ENCODE measurements around the gene HLA-C. TPM values are rescaled to one million over a fixed set of nuclear protein-coding genes. Genes with fewer than 3 reads are reported as not detected.
A peak's percentile ranks its signal among the peaks of the same experiment; 100 is the strongest.

The HLA-C gene
- total RNA-seq = 100 to 1,000 TPM; 206 to 531 (median 257) TPM

GRCh38 chr6:31271641-31272357 lies at the start of gene HLA-C:
Gene HLA-C, minus strand, starts transcription at chr6:31272092. Its CDS starts 21 bp downstream, at chr6:31272071.
- Histone ChIP-seq H3K4me3 (peak within 1 kb of the TSS; percentile 74 to 96), H3K4me1 (peaks cover 0 to 4% (median 3%) of the 10 kb centered on the region in 3 donors), H3K27me3 (no peaks in the 10 kb centered on the region), H3K27ac (peak within 1 kb of the TSS; percentile 83 to 99 (median 95)), H3K36me3 (peaks cover 0 to 13% of the 10 kb centered on the region in 2 donors), H3K9me3 (no peaks in the 10 kb centered on the region)
- TF ChIP-seq, protein P1, sequence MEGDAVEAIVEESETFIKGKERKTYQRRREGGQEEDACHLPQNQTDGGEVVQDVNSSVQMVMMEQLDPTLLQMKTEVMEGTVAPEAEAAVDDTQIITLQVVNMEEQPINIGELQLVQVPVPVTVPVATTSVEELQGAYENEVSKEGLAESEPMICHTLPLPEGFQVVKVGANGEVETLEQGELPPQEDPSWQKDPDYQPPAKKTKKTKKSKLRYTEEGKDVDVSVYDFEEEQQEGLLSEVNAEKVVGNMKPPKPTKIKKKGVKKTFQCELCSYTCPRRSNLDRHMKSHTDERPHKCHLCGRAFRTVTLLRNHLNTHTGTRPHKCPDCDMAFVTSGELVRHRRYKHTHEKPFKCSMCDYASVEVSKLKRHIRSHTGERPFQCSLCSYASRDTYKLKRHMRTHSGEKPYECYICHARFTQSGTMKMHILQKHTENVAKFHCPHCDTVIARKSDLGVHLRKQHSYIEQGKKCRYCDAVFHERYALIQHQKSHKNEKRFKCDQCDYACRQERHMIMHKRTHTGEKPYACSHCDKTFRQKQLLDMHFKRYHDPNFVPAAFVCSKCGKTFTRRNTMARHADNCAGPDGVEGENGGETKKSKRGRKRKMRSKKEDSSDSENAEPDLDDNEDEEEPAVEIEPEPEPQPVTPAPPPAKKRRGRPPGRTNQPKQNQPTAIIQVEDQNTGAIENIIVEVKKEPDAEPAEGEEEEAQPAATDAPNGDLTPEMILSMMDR (IDR thresholded peaks at IDR 0.05) = peak in 2 of 4 experiments; percentile 9 to 14
- TF ChIP-seq POLR2AphosphoS5 (IDR thresholded peaks at IDR 0.05) = no peak
- peak; percentile 40 to 91 for TF ChIP-seq POLR2A (IDR thresholded peaks at IDR 0.05)
- WGBS, 2 donors (ENCODE audit: low coverage in 1 of 2) = 0% methylated on average over 17 of the region's 62 CpGs; no CpG with 5 or more reads in 1 of the 2 donors
- ATAC-seq = peak; percentile 99

DNA sequence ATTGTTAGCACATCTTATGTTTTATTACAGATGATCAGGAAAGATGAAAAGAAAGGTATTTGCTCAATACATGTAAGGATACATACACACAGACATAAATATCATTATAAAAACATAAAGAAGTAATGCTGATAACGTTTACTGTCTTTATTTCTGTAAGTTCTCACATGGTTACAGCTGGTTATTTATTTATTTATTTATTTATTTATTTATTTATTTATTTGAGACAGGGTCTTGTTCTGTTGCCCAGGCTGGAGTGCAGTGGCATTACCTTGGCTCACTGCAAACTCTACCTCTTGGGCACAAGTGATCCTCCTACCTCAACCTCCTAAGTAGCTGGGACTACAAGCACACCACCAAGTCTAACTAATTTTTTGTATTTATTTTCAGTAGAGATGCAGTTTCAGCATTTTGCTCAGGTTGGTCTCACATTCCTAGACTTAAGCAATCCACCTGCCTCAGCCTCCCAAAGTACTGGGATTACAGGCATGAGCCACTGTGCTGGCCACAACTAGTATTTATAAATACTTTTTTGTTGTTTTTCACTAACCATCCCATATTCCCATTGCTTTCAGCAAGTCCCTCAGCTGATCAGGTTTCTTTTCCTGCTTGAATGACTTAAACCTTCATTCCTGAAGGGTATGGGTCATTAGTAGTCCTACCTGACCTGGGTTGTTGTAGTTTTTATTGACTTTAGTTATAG lies 49.3 kb upstream of the HLA-C start:
- Histone ChIP-seq H3K36me3 (no peaks in the 10 kb centered on the region), H3K4me1 (no peaks in the 10 kb centered on the region), H3K27ac (no peak overlapping the region), H3K9me3 (no peaks in the 10 kb centered on the region), H3K27me3 (no peaks in the 10 kb centered on the region), H3K4me3 (no peak overlapping the region)
- TF ChIP-seq POLR2A (IDR thresholded peaks at IDR 0.05) (no peak), POLR2AphosphoS5 (IDR thresholded peaks at IDR 0.05) (no peak), EP300 (IDR thresholded peaks at IDR 0.05) (no peak)
- TF ChIP-seq, protein P1 (IDR thresholded peaks at IDR 0.05) = no peak
- no peak for ATAC-seq
- WGBS, 2 donors (ENCODE audit: low coverage in 1 of 2) = 0 to 26% methylated on average over 1 of the region's 1 CpG

GRCh38 chr6:31317036-31317435 lies 45.1 kb upstream of the HLA-C start:
- no peaks in the 10 kb centered on the region for H3K4me1 ChIP-seq
- no peaks in the 10 kb centered on the region for H3K36me3 ChIP-seq
- TF ChIP-seq POLR2AphosphoS5 (IDR thresholded peaks at IDR 0.05) (no peak), POLR2A (IDR thresholded peaks at IDR 0.05) (no peak), EP300 (IDR thresholded peaks at IDR 0.05) (no peak)
- TF ChIP-seq, protein P1 (IDR thresholded peaks at IDR 0.05) = no peak
- ATAC-seq = no peak
- WGBS, 2 donors (ENCODE audit: low coverage in 1 of 2) = 0 to 76% methylated on average over 1 to 2 of the region's 2 CpGs
- no peak overlapping the region for H3K27ac ChIP-seq
- no peaks in the 10 kb centered on the region for H3K9me3 ChIP-seq
- no peak overlapping the region for H3K4me3 ChIP-seq
- no peaks in the 10 kb centered on the region for H3K27me3 ChIP-seq

DNA sequence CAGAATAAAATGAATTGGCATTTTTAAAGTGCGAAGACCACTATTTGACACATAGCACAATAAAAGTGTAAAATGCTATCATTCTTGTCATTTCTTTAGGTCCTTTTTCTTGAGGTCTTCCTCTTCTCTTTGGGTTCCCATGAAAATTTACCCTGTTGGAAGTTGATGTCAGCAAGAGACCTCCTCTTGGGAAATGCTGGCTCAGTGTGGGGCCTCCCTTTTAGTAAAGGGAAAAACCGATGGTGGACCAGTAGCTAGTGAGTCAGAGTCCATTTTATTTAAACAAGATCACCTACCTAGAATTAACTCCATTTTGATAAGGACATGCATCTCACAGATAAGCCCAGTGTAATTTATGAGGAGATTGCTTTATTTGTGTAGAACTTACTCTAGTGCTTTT lies 37.7 kb upstream of the HLA-C start:
- TF ChIP-seq POLR2AphosphoS5 (IDR thresholded peaks at IDR 0.05) (no peak), POLR2A (IDR thresholded peaks at IDR 0.05) (no peak), EP300 (IDR thresholded peaks at IDR 0.05) (no peak)
- TF ChIP-seq, protein P1 (IDR thresholded peaks at IDR 0.05) = no peak

More for the DNA sequence above, 37.7 kb upstream of the HLA-C start:
- no peaks in the 10 kb centered on the region for H3K9me3 ChIP-seq
- H3K36me3 ChIP-seq = no peaks in the 10 kb centered on the region
- ATAC-seq = no peak
- H3K27ac ChIP-seq = no peak overlapping the region
- no peak overlapping the region for H3K4me3 ChIP-seq
- peaks cover 0 to 14% (median 9%) of the 10 kb centered on the region in 3 donors for H3K4me1 ChIP-seq
- peaks cover 48% of the 10 kb centered on the region for H3K27me3 ChIP-seq
- WGBS, 2 donors (ENCODE audit: low coverage in 1 of 2) = 79 to 100% methylated on average over 1 to 2 of the region's 2 CpGs
